ENCODE data around the gene NLGN4Y.

DNA sequence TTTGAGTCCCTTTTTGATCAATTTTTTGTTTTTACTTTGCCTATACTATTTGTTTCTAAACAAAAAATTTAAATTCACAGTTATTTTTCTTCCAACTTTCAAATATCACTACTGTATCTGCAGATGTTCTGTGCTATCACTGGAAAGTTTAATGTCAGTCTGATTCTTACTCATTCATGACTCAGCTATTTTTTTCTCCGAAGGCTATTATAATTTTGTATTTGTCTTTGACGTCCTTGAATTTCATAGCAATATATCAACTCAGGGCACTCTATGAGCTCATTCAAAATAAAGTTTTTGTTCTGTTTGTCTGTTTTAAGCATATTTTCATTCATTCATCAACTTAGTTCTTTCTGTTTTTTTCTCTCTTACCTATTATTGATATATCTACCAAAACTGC lies 273.7 kb downstream of the NLGN4Y start:
- TF ChIP-seq, protein P1, sequence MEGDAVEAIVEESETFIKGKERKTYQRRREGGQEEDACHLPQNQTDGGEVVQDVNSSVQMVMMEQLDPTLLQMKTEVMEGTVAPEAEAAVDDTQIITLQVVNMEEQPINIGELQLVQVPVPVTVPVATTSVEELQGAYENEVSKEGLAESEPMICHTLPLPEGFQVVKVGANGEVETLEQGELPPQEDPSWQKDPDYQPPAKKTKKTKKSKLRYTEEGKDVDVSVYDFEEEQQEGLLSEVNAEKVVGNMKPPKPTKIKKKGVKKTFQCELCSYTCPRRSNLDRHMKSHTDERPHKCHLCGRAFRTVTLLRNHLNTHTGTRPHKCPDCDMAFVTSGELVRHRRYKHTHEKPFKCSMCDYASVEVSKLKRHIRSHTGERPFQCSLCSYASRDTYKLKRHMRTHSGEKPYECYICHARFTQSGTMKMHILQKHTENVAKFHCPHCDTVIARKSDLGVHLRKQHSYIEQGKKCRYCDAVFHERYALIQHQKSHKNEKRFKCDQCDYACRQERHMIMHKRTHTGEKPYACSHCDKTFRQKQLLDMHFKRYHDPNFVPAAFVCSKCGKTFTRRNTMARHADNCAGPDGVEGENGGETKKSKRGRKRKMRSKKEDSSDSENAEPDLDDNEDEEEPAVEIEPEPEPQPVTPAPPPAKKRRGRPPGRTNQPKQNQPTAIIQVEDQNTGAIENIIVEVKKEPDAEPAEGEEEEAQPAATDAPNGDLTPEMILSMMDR (IDR thresholded peaks at IDR 0.05), result no peak
- TF ChIP-seq, protein P2, sequence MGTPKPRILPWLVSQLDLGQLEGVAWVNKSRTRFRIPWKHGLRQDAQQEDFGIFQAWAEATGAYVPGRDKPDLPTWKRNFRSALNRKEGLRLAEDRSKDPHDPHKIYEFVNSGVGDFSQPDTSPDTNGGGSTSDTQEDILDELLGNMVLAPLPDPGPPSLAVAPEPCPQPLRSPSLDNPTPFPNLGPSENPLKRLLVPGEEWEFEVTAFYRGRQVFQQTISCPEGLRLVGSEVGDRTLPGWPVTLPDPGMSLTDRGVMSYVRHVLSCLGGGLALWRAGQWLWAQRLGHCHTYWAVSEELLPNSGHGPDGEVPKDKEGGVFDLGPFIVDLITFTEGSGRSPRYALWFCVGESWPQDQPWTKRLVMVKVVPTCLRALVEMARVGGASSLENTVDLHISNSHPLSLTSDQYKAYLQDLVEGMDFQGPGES (IDR thresholded peaks at IDR 0.05; ENCODE audit: low read depth, low read length), result no peak
- no peak for TF ChIP-seq RFX5 (IDR thresholded peaks at IDR 0.05; ENCODE audit: low read length)
- no peak for TF ChIP-seq FOSL2 (IDR thresholded peaks at IDR 0.05; ENCODE audit: borderline replicate concordance, low read depth)
- TF ChIP-seq, protein P3, sequence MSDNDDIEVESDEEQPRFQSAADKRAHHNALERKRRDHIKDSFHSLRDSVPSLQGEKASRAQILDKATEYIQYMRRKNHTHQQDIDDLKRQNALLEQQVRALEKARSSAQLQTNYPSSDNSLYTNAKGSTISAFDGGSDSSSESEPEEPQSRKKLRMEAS (IDR thresholded peaks at IDR 0.05; ENCODE audit: low read depth), result no peak
- TF ChIP-seq, protein P4, sequence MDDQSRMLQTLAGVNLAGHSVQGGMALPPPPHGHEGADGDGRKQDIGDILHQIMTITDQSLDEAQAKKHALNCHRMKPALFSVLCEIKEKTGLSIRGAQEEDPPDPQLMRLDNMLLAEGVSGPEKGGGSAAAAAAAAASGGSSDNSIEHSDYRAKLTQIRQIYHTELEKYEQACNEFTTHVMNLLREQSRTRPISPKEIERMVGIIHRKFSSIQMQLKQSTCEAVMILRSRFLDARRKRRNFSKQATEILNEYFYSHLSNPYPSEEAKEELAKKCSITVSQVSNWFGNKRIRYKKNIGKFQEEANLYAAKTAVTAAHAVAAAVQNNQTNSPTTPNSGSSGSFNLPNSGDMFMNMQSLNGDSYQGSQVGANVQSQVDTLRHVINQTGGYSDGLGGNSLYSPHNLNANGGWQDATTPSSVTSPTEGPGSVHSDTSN (IDR thresholded peaks at IDR 0.05), result no peak
